Posterior vena cava (tissue), 2 donors: ENCODE measurements around the gene APCDD1L. TPM values are rescaled to one million over a fixed set of nuclear protein-coding genes. Genes with fewer than 3 reads are reported as not detected.

Source experiments
- DNase-seq: peaks from one replicate; pipeline ENCODE4 v3.0.0-alpha.2; 2020; ENCODE audit warnings: low spot score
- intact Hi-C, 2 donors: fragments of 100-400 bp; cut with DNase I; formaldehyde crosslinking; loops; one replicate each; pipeline versions ENCODE4 v1.14.1 to v1.14.2; 2022 to 2023
- total RNA-seq, 2 donors: library from RNA; stranded (reverse); fragmentation: NEBNext Ultra II Directional; extraction: Animal tissue kit (Norgen Biotek cat#: 25700); gene quantifications; one replicate each; pipeline ENCODE4 v1.2.1, GENCODE V29; 2021
- donor health status: DM: yes; HTN: yes; CAD: no.
- donor health status: DM: yes; HTN: yes; CAD: no.

Gene APCDD1L
- total RNA-seq, 2 donors from 2014 or later = 0.88 to 1.5 TPM

DNA sequence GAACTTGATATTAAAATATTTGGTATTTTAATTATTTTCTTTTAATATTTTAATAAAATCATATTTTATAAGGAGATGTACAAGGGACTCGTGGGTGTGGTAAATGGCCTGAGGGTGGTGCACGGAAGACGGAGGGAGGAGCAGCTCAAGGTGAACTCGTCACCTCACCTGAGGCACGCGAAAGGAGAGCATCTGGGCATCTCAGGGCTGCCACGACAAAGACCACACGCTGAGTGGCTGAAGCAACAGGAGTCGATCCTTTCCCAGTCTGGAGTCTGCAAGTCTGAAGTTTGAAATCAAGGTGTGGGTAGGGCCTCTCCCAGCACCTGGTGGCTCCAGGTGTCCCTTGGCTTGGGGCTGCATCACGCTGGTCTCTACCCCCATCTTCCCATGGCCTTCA is 39.7 kb downstream of the APCDD1L start:
- intact Hi-C loops = no loop called here
- DNase-seq = no peak

DNA sequence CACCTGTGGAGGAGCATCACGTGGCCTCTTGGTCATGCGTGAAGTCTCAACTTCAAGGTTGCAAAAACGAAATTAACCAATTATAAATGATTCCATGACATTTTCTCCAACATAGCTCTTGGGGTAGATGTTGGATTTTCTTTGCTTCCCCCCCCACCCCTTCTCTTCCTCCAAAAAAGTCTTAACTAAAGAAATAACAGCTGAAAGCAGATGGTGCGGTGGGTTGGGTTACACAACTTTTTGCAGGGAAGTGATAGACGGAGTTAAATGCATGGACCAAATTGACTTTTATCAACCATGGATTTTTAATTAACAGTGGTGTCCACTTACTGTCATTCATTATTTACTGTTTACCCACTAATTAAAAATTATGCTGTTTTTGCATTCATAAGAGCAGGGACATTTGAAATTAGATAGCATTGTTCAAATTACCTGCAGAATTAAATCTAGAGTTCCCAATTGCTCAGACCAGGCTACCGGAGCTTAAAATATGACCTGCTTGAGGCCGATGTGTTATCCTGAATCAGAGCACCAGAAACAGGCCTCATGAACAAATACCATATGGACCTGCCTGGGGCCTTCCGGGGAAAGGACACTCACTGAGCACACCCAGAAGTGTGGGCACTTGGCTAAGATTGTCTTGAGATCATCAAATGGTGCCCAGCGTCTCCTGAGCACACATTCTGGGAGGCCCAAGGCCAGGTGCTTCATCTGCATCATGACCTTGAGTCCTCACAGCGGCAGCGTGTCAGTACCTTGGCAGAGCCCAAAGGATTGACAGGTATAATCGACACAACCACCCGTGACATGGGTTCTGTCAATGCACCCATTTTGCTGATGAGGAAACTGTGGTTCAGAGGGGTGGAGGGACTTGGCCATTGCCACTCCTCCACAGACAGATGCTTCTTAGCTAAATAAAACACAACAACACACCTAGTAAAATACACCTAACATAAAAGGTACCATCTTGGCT is 41.5 kb downstream of the APCDD1L start:
- DNase-seq = no peak
- intact Hi-C loops = no loop called here

DNA sequence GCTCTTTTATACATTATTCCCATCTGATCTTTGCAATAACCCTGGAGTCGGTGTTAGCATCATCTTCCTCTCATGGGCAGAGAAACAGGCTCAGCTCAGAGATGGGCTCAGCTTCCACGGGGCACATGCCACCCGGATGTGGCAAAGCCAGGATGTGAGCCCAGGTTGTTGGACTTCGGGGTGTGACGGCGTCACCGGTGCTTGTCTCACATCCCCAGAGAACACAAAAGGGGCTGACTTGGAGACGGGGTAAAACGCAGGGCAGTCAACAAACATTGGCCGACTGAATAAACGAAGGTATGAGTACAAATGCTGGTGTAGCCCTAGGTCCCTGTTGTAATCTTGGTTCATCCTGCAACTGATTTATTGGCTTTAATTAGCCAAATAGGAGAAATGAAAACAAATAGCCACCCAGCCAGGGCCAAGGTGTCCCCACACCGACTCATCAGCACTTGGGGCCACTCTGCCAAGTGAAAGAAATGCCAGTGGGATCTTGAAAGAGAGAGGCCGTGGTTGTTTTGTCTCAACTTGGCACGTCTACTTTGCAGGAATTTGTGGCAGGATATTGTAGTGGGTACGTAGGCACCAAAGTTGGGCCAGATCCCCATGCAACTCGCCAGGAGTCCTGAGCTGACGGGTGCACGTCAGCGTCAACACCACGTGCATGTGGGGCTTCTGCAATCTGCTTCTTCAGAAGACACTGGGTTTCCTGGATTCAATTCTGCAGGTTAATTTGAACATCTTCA is 42.8 kb downstream of the APCDD1L start:
- DNase-seq = no peak
- intact Hi-C loops = no loop called here

DNA sequence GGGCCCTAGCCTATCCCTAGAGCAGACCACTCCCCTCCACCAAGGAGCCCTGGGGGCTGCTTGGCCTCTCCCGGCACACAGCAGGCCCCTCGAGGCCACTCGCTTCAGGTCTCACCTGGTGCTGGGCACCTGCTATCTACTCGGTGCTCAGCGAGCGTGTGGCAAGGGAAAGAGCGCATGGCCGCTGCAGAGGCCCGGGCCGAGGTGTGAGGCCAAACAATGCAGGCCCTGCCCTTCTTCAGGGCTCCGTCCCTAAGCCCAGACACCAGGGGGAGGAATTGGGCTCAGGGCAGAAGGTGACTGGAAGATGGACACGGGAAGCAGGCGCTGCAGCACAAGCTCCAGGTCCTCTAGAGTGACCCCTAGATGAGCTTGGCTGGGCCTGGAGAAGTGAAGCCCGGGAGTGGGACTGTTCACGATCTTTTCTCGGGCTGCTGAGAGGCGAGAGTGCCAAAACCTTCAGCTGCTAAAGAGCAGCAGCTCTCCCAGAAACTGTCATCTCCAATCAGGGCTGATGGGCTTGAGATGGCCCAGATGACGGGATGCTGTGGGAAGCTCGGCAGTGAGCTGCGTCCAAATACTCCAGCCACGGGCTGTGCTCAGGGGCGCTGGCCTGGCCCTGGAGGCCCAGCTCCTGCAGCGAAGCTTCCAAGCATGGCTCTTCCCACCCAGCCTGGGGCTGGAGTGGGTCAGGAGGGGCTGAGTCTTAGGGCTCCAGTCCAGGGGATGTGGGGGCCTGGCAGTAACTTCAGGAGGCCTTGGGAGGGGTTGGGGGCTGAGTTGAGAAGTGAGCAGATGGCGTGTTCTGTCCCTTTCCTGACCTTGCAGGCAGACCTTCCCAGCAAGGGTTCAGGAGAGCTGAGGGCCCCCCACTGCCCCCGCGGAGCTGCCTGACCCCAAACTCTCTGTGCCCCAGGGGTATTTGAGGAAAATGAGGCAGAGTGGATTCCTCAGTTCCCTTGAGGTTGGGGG is 43.7 kb downstream of the APCDD1L start:
- intact Hi-C loops = no loop called here
- DNase-seq = no peak

DNA sequence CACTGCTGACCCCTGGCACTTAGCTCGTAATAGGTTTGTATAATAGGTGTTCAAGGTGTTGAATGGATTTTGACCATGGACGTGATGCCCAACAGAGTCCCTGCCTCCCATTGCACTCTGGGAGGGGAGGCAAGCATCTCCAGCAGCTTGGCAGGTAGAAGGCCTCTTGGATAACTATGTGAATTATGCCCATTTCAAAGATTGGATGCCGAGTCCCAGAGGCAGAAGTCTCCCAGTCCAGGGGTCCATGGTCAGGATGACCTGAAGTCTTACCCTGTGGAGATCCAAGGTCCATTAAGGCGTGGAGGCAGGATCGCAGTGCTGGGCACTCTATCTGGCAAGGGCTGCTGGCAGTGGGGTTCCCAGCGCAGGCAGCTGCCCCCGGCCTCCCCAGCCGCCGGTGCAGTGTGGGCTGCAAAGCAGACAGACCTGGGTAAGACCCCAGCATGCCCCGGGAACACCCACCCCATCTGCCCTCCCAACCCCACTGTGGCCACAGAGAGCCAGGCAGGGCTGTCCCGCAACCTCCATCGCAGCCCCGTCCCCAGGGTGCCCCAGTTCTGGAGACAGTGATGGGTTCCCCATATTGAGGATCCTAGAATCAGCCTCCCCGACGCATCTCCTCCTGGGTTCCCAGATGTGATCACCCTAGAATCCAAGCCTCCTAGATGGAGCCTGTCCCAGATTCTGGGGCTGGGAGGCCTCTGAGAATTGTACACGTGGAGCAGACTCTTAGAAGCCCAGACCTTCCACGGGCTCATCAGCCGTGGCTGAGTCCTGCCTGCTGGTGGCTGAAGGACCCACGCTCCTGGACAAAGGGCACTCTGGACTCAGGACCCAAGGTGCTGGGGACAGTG is 44.6 kb downstream of the APCDD1L start:
- DNase-seq = no peak
- intact Hi-C loops = no loop called here

DNA sequence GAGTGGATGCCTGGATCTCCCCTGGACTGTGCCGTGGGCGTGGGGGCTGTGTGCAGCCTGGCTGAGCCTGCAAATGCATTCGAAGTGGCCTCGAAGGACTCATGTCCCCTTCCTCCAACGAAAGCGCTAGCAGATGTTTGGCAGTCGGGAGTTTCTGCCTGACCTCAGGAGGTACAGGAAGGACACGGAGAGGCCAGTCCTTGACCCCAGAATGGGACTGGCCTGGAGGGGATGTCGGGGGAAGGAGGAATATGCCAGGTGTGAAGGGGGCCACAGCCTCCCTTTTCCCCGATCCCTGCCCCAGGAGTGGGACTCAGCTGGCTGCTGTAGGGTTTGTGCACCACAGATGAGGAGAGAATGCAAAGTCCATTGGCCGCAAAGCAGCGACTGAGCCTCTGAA is 45.6 kb downstream of the APCDD1L start:
- DNase-seq = no peak
- intact Hi-C loops = loop anchor here in 1 of 2 donors (1.0 kb wide), 1 partner anchor 31 kb away; no protein-coding TSS in a partner anchor

DNA sequence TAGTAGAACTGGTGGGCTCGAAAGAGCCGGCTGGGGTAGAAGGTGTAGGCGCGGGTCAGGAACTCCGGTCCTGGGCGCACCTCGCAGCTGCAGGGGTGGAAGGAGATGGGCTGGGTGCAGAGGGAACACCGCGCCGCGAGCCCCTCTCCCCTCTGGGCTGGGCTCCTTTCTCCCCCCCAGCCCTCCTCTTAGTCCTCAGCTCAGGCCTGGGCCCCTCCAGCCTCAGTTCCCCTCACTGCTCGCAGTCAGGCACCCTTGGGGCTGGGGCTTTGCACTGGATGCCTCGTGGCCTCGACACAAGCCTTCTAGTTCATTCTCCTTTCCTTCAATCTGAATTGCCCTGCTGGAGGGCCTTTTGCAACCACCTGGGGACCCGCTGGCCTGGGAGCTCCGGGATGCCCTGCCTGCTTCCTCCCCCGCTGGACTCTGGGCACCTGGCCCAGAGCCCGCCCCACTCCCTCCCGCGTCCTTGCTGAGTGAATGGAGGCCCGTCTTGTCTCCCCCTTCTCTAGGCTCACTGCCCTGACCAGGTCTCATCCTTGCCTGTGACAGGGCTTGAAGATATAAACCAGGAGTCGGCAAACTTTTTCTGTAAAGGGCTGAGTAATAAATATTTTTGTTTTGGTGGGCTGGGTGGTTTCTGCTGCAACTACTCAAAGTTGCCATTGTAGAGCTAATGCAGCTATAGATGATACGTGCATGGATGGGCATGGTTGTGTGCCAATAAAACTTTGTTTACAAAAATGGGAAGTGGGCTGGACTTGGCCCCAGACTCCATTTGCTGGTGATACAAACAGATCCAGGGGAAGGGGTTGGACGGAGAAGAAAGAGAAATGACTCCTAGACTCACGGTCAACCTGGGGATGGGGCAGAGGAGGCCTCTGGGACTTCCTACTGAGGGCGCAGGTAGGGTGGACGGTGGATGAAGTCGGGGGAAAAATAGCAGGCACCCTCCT is 47.3 kb downstream of the APCDD1L start:
- intact Hi-C loops = no loop called here
- no peak for DNase-seq

DNA sequence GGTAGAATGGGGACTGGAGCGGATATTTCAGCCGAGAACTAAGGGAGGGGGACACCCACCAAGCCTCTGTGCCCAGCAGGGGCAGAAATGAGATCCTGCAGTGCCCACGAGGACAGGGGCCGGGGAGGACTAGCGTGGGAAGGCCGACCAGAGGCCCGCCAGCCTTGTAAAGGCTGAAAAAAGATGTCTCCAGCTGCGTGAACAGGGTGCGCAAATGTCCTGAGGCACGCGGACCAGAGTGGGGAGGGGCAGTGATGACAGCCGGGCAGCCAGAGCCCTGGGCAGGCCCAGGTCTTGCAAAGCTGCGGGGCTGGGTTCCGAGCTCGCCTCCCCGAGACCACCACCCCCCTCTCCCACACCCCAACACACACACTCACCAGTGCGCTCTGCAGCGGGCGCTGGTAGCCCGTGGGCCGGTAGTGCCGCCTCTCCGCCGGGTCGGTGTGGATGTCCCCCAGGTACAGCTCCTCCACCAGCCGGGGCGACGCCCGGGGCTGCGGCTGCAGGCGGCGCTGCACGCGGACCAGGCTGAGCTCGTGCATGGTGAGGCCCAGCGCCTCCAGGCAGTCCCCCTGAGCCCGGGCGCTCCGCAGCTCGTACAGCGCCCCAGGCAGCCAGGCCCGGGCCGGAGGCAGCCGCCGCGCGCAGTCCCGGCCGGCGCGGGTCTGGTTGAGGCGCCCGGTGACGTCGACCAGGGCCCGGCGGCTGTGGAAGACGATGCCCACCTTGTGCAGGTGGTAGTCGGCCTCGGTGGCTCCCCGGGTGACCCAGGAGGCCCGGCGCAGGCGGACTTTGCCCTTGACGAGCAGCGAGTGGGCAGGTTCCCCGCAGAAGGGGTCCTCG is 48.2 kb downstream of the APCDD1L start:
- no peak for DNase-seq
- intact Hi-C loops = no loop called here

DNA sequence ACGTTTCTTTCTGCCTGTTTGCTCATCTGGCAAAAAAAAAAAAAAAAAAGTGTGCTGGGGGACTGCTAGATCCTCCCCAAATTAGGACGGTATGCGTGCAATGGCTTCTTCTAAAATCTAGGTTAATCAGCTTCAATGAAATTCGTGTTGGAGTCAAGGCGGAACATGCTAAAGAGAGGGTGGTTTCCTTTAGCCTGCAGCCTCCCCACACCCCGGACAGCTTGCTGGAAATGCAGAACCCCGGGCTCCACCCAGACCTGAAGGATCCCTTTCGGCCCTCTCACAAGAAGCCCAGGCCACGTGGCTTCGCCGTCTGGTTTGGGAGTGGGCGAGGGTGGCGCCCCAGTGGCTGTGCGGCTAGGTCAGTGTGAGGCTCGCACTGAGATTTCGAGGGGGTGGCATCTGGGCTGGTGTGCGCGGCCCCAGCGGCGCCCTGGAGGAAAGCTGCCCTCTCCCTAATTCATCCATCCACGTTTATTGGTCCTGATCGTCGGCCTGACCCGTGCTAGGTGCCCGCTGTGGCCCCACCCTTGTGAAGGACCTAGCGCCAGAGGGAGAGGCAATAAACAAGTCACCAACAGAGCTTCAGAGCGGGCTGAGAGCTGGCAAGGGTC is 49.0 kb downstream of the APCDD1L start:
- no peak for DNase-seq
- intact Hi-C loops = no loop called here

DNA sequence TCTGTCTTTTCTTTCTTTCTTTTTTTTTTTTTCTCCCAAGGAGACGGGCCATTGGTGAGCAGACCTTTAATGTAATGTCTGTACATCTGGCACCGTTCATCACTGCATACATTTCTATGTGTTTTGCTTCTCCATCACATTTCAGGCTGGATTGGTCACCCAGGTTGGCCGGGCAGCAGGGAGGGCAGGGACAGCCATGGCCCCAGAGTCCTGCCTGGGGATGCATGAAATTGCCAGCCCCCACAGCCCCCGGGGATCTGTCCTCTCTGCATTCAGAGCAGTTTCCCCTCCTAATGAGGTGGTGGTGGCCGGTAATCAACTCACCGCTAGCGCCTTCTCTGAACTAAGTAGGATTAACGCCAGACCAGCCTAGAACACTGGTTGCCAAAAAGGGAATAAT is 50.4 kb downstream of the APCDD1L start:
- no peak for DNase-seq
- intact Hi-C loops = no loop called here

DNA sequence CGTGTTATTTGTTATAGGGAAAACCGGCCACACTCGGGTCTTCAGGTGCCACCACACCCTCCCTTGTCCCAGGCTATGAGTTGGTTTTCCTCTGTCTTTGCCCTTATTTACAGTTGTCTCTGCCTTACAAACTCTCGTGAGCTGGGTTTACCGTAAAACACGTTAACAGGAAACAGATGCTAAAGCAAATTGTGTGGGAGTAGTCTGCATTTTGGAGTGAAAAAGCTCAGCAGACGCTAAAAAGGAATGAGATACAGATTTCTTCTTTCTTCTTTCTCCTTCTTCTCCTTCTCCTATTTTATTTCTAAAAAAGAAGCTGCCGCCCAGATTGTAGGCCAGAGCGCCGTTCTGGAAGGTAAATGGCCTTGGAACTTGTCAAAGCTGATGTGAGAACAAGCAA is 51.9 kb downstream of the APCDD1L start:
- intact Hi-C loops = no loop called here
- DNase-seq = no peak

DNA sequence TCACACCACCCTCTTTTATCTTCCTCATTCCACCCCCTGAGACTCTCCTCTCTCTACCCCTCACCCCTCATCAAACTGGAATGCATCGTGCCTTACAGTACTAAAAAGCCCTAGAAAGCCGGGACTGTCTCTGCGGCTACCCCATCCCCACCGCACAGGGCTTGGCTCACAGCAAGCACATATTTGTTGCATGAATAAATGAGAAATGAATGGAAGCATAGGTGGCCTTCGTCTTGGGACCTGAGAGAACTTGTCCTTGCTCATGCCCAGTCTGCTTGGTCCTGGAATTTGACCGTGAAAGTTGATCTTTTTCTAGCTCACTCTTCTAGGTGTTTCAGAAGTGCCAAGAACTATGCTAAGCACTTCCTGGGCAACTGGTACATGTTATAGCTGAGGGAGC is 53.3 kb downstream of the APCDD1L start:
- intact Hi-C loops = no loop called here
- DNase-seq = no peak

DNA sequence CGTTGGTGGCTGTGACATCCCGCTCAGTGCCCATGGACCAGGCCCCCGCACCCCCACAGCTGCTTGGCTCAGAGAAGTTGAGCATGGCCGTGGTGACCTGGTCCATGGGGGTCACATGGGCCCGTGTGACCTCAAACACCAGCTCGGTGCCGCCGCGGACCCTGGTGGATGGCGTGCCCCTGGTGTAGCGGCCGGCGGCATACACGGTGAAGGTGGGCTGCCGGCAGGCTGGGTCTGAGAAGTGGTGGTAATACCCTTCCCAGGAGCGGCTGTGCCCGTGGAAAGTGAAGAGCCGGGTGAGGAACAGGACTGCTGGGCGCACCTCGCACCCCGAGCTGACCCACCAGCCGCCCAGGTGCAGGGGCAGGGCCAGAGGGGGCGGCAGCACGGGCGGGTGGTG is 54.1 kb downstream of the APCDD1L start:
- intact Hi-C loops = no loop called here
- no peak for DNase-seq

DNA sequence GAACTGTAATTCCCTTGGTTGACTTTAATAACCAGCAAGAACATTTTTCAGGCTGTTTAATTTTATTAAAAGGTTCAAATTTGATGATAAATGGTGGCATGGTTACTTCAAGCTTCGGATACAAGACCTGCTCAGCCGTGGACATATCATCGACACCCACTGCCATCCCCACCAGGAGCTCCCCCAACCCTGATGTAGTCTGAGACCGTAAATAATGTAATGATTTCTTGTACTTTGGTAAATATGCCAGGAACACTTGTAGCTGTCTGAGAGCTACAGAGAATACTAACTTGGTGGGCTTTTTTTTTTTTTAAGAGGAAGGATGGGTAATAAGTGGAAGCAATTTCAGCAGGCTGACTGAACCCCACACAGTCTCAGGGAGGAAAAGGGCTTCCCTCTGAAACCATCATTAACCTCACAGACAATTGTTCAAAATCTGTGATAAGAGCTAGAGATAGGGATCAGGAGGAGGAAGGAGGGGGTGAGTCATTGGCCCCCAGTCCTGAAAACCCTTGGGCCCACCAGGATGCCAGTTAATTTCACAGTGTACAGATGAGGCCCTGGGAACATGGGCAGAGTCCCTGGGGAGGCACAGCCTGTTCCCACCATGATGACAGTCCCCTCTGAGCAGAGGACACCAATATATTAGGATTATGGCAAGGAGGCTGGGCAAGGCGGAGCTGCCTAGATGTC is 56.0 kb downstream of the APCDD1L start:
- no peak for DNase-seq
- intact Hi-C loops = no loop called here

DNA sequence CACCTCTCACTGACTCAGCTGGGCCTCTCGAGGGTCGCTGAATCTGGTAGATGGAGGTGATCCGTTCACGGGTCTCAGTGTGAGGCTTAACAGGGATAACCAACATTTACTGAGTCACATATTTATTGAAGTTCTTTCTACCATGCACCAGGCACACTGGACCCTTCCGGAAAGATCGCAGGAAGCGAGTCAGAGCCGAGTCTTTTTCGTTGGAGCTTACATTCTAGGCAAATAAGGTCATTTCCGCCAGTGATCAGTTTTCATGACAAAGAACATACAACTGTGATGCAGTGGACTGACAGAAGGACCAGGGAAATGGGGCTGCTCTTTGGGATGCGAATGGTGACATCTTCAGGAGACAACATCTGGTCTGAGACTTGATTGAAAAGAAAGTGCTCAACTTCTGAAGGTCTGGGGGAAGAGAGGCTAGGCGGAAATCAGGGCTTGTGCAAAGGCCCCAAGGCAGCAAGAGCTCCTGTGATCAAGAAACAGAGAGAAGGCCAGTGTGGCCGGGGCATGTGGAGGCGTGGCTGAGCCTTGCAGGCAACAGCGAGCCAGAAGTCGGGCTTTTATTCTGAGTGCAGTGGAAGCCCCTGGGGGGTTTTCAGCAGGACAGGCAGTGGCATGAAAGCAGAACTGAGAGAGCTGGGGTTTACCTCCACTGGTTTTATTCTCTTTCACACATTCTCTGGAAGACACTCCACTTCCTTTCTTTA is 56.7 kb downstream of the APCDD1L start:
- intact Hi-C loops = no loop called here
- no peak for DNase-seq
